HG02759 (cell line): ENCODE results near the gene WWOX.

Experiments
- ATAC-seq: cut with Tn5 transposase; IDR thresholded peaks from one replicate; pipeline ENCODE4 v1.9.1; 2021; ENCODE audit warnings: mild to moderate bottlenecking, moderate library complexity; ENCODE audit not compliant: unreplicated experiment

Gene WWOX

GRCh38 chr16:78326731-78327130, 227.3 kb downstream of the WWOX start:
- ATAC-seq: no peak

DNA sequence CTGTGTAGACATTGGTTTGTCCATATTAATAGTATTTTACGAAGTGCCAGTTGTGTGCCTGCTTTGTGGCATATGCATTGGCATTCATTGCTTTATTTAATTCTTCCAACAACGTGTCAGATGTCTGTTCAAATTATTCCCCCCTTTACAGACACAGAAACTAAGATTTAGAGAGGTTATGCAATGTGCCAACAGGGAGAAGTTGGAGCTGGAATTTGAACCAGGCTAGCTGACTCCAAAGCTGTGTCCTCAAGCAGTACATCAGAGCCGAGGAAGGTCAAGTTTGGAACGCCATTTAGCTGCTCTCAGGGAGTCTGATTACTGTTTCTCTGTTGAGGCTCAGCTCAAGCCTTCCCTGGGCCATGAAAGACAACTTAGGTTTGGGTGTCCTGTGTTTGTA, 232.3 kb downstream of the WWOX start:
- no peak for ATAC-seq

- ATAC-seq: no peak
Measured at GRCh38 chr16:78333808-78334207, 234.4 kb downstream of the WWOX start.

GRCh38 chr16:78340590-78340989, 241.1 kb downstream of the WWOX start:
- ATAC-seq: no peak

DNA sequence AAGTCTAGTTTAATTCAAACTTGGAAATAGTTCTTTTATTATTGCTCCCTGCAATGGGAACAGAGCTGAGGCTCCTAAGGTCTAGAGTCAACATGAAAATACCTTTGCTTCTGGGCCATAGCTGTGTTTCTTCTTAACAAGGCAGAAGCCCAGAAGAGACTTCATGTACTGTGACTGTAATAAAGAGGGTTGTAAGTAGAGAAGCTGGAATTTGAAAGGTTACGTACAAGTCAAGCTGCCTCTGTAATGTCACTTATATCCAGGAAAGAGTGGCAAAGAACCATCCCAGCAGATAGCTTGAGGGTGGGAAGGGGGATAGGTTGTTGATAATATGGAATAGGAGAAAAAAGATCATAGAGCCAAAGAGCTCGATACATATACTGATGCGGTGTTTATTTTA, 248.6 kb downstream of the WWOX start:
- ATAC-seq: no peak

- no peak for ATAC-seq
Measured at GRCh38 chr16:78348886-78349285, 249.4 kb downstream of the WWOX start.

DNA sequence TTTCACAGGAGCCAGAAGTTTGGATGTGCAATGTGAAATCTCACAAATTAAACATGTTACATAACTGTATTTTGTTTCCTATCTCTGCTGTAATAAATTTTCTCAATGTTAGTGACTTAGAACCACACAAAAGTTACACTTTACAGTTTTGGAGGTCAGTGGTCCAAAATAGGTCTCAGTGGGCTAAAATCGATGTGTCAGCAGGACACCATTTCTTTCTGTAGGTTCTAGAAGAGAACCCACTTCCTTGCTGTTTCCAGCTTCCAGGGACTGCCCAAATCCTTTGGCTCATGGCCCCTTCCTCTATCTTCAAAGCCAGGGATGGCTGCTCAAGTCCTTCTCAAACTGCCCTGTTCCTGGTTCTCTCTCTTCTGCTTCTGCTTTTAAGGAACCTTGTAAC, 252.7 kb downstream of the WWOX start:
- no peak for ATAC-seq

GRCh38 chr16:78353640-78354275, 254.3 kb downstream of the WWOX start:
- no peak for ATAC-seq

- ATAC-seq: no peak
Measured at GRCh38 chr16:78362524-78363135, 263.2 kb downstream of the WWOX start.

GRCh38 chr16:78363843-78364555, 264.5 kb downstream of the WWOX start:
- no peak for ATAC-seq

GRCh38 chr16:78364556-78364880, 265.1 kb downstream of the WWOX start:
- no peak for ATAC-seq

DNA sequence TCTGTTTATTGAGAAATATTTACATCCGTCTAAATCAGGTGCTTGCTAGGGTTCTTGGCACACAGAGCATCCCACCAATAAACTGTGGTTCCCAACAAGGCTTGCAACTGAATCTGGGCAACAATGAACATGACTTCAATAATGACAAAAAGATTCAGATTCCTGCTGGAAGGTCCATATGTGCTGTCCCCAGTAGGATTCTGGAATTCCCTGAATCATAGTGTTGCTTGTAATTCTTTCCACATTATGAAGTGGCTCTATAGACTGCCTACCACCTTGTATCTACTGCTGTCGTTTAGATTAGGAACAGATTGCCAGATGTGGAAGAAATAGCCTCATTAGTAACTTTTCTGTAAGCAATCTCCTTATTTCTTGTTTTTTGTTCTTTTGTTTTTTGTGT, 265.9 kb downstream of the WWOX start:
- ATAC-seq: no peak

DNA sequence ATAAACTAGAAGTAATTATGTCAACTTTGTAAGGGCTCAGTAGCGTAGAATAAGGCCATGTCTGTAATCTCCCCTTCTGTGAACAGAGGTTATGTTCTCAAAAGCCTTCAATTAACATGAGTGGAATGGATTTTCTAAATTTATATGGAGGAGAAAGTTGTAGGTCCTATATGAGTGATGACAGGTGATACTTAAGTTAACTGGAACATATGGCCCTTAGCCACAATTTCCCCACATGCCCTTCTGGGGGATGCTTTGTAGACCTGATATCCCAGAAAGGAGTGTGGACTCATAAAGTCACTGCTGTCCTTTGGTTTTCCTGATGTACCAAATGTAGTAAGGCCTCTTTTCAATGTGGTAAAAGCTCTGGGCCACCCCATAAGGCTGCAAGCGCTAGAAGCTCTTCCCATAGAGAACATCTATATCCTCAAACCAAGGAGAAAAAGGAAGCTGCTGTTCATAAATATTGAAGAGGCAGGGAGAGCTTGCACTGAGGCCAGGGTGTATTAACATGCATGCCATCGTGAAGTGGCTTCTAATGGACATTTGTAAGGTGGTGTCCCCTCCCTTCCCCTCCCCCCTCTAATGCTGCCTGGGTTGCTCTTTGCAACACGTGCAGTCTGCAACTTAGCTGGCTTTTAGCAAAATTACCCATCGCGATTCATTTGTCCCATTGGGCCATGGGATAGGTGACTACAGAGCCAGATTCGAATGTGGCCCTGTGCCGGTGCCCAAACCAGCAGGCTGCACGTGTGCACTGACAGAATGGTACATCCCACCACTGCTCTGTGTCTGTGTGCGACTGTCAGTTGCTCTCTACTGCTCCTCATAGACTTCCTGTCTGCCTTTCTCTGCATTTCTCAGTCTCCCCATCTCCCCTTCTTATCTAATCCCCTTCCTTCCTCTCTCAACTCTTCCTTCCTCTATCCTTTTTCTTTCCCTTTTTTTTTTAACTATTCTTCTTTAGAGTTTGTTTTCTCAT, 269.0 kb downstream of the WWOX start:
- ATAC-seq: no peak

DNA sequence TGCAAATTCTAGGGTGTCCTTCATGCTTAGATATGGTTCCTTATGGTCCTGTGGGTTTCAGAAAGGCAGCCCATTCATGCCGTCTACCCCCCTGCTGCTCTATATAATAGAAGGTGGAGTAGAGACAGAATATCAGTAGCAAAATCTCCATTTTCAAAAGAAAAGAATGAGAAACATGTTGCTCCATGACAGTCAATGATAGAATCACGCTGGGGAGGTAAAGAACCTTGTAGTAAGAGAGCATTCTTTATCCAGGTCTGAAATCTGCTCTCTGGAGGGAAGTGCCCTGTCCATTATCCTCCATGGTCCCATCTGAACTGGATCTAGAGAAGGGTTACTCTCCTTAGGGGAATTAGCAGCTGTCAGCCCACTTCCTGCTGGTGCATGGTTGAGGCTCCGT, 272.8 kb downstream of the WWOX start:
- ATAC-seq: no peak

GRCh38 chr16:78375055-78375679, 275.7 kb downstream of the WWOX start:
- ATAC-seq: no peak

DNA sequence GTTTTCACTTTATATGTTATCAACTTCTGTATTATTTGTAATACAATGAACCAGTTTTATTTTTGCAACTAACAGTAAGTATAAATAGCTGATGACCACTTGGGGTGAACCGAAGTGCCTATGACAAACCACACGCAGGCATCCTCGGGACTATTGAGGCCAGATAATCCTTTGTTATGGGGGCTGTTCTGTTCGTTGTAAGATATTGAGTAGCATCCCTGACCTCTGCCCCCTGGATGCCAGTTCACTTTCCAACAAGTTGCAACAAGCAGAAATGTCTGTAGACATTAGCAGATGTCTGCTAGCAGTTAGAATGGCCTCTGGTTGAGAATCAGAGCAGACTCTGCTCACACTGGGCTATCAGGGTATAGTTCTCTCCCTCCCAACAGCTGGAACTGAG, 277.0 kb downstream of the WWOX start:
- no peak for ATAC-seq

- no peak for ATAC-seq
Measured at GRCh38 chr16:78377312-78377711, 277.9 kb downstream of the WWOX start.

- no peak for ATAC-seq
Measured at GRCh38 chr16:78381060-78381459, 281.6 kb downstream of the WWOX start.

GRCh38 chr16:78383118-78383517, 283.7 kb downstream of the WWOX start:
- no peak for ATAC-seq

DNA sequence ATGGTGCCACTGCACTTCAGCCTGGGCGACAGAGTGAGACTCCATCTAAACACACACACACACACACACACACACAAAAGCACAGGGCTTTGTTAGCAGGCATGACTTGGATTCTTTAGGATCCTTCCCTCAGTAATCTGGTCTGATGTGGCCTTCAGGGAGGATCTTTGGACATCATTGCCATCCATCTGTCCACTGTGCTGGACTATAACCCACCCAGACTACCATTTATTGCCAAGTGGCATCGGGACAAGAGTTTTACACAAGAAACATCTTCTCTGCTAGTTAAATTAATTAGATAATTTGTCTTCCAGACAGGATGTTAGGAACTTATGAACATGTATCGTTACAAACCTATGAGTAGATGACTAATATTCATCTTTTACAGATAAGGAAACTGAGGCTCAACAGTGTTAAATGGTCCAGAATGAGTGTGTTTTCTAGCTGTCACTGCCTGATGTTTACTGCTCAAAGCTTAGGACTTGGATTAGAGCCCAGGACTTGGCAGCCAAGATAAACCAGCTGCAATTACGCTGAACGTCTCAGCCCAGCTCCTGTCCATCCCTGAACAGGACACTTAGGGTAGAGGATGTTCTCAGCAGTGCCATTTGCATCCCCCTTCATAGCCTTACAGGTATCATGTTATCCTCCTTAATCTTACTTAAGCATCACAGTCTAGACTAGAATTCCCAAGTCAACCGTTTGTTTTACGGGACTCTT, 285.8 kb downstream of the WWOX start:
- ATAC-seq: no peak
